GM11168 (cell line): Measurements from ENCODE around the gene XRCC4.
"Not testable (repeated sequence)": the region's sequence is repeated elsewhere in the genome, so short reads cannot be mapped to it uniquely, and the experiment has no call there.

ENCODE experiments used
- in situ Hi-C: fragments of 300-500 bp; cut with MboI; formaldehyde crosslinking; loops from one replicate; pipeline ENCODE4 v1.12.0; 2022; ENCODE audit warnings: low sequenced_read_pairs; ENCODE audit not compliant: unreplicated experiment

XRCC4 gene

GRCh38 chr5:83251849-83252248 lies 174.5 kb downstream of the XRCC4 start:
- in situ Hi-C loops = no loop called here

- in situ Hi-C loops = no loop called here
Measured at GRCh38 chr5:83253720-83254119, 176.4 kb downstream of the XRCC4 start.

- in situ Hi-C loops = no loop called here
Measured at GRCh38 chr5:83255268-83255667, 177.9 kb downstream of the XRCC4 start.

- in situ Hi-C loops = no loop called here
Measured at GRCh38 chr5:83256091-83256780, 178.9 kb downstream of the XRCC4 start.

GRCh38 chr5:83257684-83258083 lies 180.3 kb downstream of the XRCC4 start:
- in situ Hi-C loops = not testable (repeated sequence)

GRCh38 chr5:83265318-83265717 lies 188.0 kb downstream of the XRCC4 start:
- in situ Hi-C loops = no loop called here

GRCh38 chr5:83270311-83270710 lies 193.0 kb downstream of the XRCC4 start:
- in situ Hi-C loops = no loop called here

GRCh38 chr5:83277154-83277553 lies 199.8 kb downstream of the XRCC4 start:
- in situ Hi-C loops = no loop called here

- in situ Hi-C loops = no loop called here
Measured at GRCh38 chr5:83277953-83278352, 200.6 kb downstream of the XRCC4 start.

GRCh38 chr5:83281176-83281575 lies 203.8 kb downstream of the XRCC4 start:
- in situ Hi-C loops = no loop called here

- in situ Hi-C loops = no loop called here
Measured at GRCh38 chr5:83281658-83282057, 204.3 kb downstream of the XRCC4 start.

GRCh38 chr5:83283761-83284160 lies 206.4 kb downstream of the XRCC4 start:
- in situ Hi-C loops = no loop called here

- in situ Hi-C loops = no loop called here
Measured at GRCh38 chr5:83285661-83286398, 208.5 kb downstream of the XRCC4 start.

- in situ Hi-C loops = no loop called here
Measured at GRCh38 chr5:83294246-83294645, 216.9 kb downstream of the XRCC4 start.

- in situ Hi-C loops = no loop called here
Measured at GRCh38 chr5:83299353-83299752, 222.0 kb downstream of the XRCC4 start.

- in situ Hi-C loops = no loop called here
Measured at GRCh38 chr5:83306572-83307241, 229.4 kb downstream of the XRCC4 start.

GRCh38 chr5:83312663-83313062 lies 235.3 kb downstream of the XRCC4 start:
- in situ Hi-C loops = no loop called here

- in situ Hi-C loops = no loop called here
Measured at GRCh38 chr5:83313436-83313835, 236.1 kb downstream of the XRCC4 start.

GRCh38 chr5:83321483-83322055 lies 244.2 kb downstream of the XRCC4 start:
- in situ Hi-C loops = no loop called here

GRCh38 chr5:83322273-83322924 lies 245.1 kb downstream of the XRCC4 start:
- in situ Hi-C loops = no loop called here
